HepG2 (cell line): ENCODE measurements around the gene CCDC88C. TPM values are rescaled to one million over a fixed set of nuclear protein-coding genes. Genes with fewer than 3 reads are reported as not detected.

Experiments
- CHCHD3 ChIP-seq: sonication (generic); formaldehyde crosslinking; IDR thresholded peaks from 2 replicates; pipeline ENCODE4 v1.8.0; 2022; ENCODE audit warnings: mild to moderate bottlenecking, missing genetic modification reagents, moderate library complexity
- CHD2 ChIP-seq: IDR thresholded peaks from 2 replicates; pipeline ENCODE4 v1.6.1; 2011; ENCODE audit warnings: low read depth, low read length, improper control_type of control experiment
- IKZF4 ChIP-seq: sonication (generic); formaldehyde crosslinking; IDR thresholded peaks from 2 replicates; pipeline ENCODE4 v1.5.1; 2020; ENCODE audit warnings: borderline replicate concordance, mild to moderate bottlenecking, low read depth, missing genetic modification reagents; ENCODE audit errors: not compliant biosample characterization
- MED8 ChIP-seq: sonication (generic); formaldehyde crosslinking; IDR thresholded peaks from 2 replicates; pipeline ENCODE4 v1.8.1; 2023; ENCODE audit warnings: mild to moderate bottlenecking, missing genetic modification reagents; ENCODE audit not compliant: insufficient replicate concordance
- SALL1 ChIP-seq: sonication (generic); formaldehyde crosslinking; IDR thresholded peaks from 2 replicates; pipeline ENCODE4 v1.8.0; 2022; ENCODE audit warnings: mild to moderate bottlenecking, missing genetic modification reagents
- SMYD3 ChIP-seq: sonication (generic); formaldehyde crosslinking; IDR thresholded peaks from 2 replicates; pipeline ENCODE4 v1.8.1; 2023; ENCODE audit warnings: mild to moderate bottlenecking, missing genetic modification reagents
- SRSF9 ChIP-seq: fragments of 200-400 bp; formaldehyde crosslinking; IDR thresholded peaks from 2 replicates; pipeline ENCODE4 v1.6.1; 2018; ENCODE audit warnings: borderline replicate concordance, mild to moderate bottlenecking, low read depth, low read length; ENCODE audit not compliant: insufficient read depth, poor library complexity, severe bottlenecking
- TFDP1 ChIP-seq: IDR thresholded peaks from 2 replicates; pipeline ENCODE4 v1.6.1; 2016; ENCODE audit warnings: missing compliant biosample characterization, missing genetic modification reagents, borderline replicate concordance
- TOPORS ChIP-seq: sonication (generic); formaldehyde crosslinking; IDR thresholded peaks from 2 replicates; pipeline ENCODE4 v1.8.0; 2023; ENCODE audit warnings: mild to moderate bottlenecking, missing genetic modification reagents
- ZBTB26 ChIP-seq: IDR thresholded peaks from 2 replicates; pipeline ENCODE4 v1.6.1; 2016; ENCODE audit warnings: missing compliant biosample characterization, missing genetic modification reagents, borderline replicate concordance
- ZMYM3 ChIP-seq: sonication (generic); formaldehyde crosslinking; IDR thresholded peaks from 2 replicates; pipeline ENCODE4 v1.5.1; 2020; ENCODE audit warnings: mild to moderate bottlenecking, missing genetic modification reagents
- ZNF317 ChIP-seq: sonication (generic); formaldehyde crosslinking; IDR thresholded peaks from 2 replicates; pipeline ENCODE4 v1.5.0; 2020; ENCODE audit warnings: mild to moderate bottlenecking, missing genetic modification reagents
- ZNF331 ChIP-seq: sonication (generic); formaldehyde crosslinking; IDR thresholded peaks from 2 replicates; pipeline ENCODE4 v1.4.0; 2020; ENCODE audit warnings: missing genetic modification reagents
- ZNF367 ChIP-seq: sonication (generic); formaldehyde crosslinking; IDR thresholded peaks from 2 replicates; pipeline ENCODE4 v1.4.0; 2020; ENCODE audit warnings: missing genetic modification reagents, borderline replicate concordance
- ZNF761 ChIP-seq: sonication (generic); formaldehyde crosslinking; conservative IDR thresholded peaks from 2 replicates; pipeline ENCODE4 v1.4.0; 2020; ENCODE audit warnings: mild to moderate bottlenecking, missing genetic modification reagents
- ZNF766 ChIP-seq: sonication (generic); formaldehyde crosslinking; IDR thresholded peaks from 2 replicates; pipeline ENCODE4 v1.5.0; 2020; ENCODE audit warnings: missing genetic modification reagents, borderline replicate concordance
- polyA plus RNA-seq, 8 experiments: library from polyadenylated mRNA; depleted of rRNA in 3 of 8; stranded (reverse) in 7 of 8; unstranded in 1 of 8; fragments of >200 nt; fragmentation: Illumina TruSeq in 4 of 8; extraction: Trizol in 4 of 8; gene quantifications; 2 replicates each; pipeline versions ENCODE4 v1.2.1 to v1.2.3, GENCODE V29; 2011 to 2016; ENCODE audit warnings: low read depth in 4 of 8, missing spikeins in 1 of 8, mixed read lengths in 1 of 8; ENCODE audit not compliant: insufficient read depth in 1 of 8
- total RNA-seq, 5 experiments: library from RNA; depleted of rRNA; stranded (reverse); fragments of >200 nt; fragmentation: Illumina TruSeq; extraction: Trizol; gene quantifications; 2 replicates each; pipeline ENCODE4 v1.2.3, GENCODE V29; 2016; ENCODE audit warnings: low read depth in 1 of 5
- TF ChIP-seq, protein P1 (sequence below): sonication (generic); formaldehyde crosslinking; IDR thresholded peaks from 2 replicates; pipeline ENCODE4 v1.4.0; 2020; ENCODE audit warnings: mild to moderate bottlenecking, missing genetic modification reagents
- TF ChIP-seq, protein P2 (sequence below): sonication (generic); formaldehyde crosslinking; IDR thresholded peaks from 2 replicates; pipeline ENCODE4 v1.4.0; 2020; ENCODE audit warnings: mild to moderate bottlenecking, missing genetic modification reagents
- TF ChIP-seq, protein P3 (sequence below): sonication (generic); formaldehyde crosslinking; IDR thresholded peaks from 2 replicates; pipeline ENCODE4 v1.5.0; 2020; ENCODE audit warnings: missing genetic modification reagents
- TF ChIP-seq, protein P4 (sequence below): sonication (generic); formaldehyde crosslinking; IDR thresholded peaks from 2 replicates; pipeline ENCODE4 v1.4.0; 2020; ENCODE audit warnings: missing genetic modification reagents, borderline replicate concordance

CCDC88C gene
- total and polyA plus RNA-seq, 2 of the 13 experiments (the other 11 are each of a cell fraction or from before 2014, with no cell fraction given), result 3.6 to 11.7 TPM

DNA sequence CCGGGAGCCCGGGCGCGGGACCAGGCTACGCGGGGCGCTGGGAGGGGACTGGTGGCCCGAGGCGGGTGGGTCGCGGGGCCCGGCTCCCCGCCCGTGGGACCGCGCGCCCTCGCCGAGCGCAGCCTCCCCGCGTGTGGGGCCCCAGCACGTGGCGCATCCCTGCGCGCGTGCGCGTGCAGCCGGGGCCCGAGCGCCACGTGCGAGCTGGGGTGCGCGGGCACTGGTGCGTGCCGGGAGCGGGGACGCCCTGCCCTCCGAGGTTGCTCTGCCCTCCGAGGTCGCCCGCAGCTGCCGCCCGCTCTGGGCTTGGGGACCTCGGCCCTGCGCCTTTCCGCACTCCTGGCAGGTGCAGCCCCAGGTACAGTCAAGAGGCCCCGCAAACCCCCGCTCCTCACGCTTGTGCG is 365 bp upstream of the CCDC88C start (continued):
- TF ChIP-seq ZBTB26 (no peak), ZNF367 (CRISPR knock-in tag) (peak; percentile 43; the same call in 1 of the 2 replicates), CHCHD3 (peak; percentile 98), ZNF317 (no peak), TOPORS (CRISPR knock-in tag) (peak; percentile 84; the same call in 1 of the 2 replicates), ZNF766 (CRISPR knock-in tag) (peak; percentile 79; the same call in 1 of the 2 replicates), SALL1 (CRISPR knock-in tag) (peak; percentile 71; the same call in 1 of the 2 replicates), SRSF9 (no peak), ZNF331 (CRISPR knock-in tag) (peak; percentile 59; the same call in 1 of the 2 replicates), SMYD3 (CRISPR knock-in tag) (peak; percentile 84), TFDP1 (CRISPR knock-in tag) (peak; percentile 95), ZMYM3 (CRISPR knock-in tag) (no peak), IKZF4 (CRISPR knock-in tag) (peak; percentile 99), ZNF761 (CRISPR knock-in tag) (peak; percentile 82), MED8 (CRISPR knock-in tag) (peak; percentile 63), CHD2 (no peak)
- TF ChIP-seq, protein P1, sequence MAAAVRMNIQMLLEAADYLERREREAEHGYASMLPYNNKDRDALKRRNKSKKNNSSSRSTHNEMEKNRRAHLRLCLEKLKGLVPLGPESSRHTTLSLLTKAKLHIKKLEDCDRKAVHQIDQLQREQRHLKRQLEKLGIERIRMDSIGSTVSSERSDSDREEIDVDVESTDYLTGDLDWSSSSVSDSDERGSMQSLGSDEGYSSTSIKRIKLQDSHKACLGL (CRISPR knock-in tag), result peak; percentile 96; the same call in 1 of the 2 replicates
- TF ChIP-seq, protein P2, sequence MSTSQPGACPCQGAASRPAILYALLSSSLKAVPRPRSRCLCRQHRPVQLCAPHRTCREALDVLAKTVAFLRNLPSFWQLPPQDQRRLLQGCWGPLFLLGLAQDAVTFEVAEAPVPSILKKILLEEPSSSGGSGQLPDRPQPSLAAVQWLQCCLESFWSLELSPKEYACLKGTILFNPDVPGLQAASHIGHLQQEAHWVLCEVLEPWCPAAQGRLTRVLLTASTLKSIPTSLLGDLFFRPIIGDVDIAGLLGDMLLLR (CRISPR knock-in tag), result peak; percentile 99
- TF ChIP-seq, protein P3, sequence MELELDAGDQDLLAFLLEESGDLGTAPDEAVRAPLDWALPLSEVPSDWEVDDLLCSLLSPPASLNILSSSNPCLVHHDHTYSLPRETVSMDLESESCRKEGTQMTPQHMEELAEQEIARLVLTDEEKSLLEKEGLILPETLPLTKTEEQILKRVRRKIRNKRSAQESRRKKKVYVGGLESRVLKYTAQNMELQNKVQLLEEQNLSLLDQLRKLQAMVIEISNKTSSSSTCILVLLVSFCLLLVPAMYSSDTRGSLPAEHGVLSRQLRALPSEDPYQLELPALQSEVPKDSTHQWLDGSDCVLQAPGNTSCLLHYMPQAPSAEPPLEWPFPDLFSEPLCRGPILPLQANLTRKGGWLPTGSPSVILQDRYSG (CRISPR knock-in tag), result peak; percentile 87
- TF ChIP-seq, protein P4, sequence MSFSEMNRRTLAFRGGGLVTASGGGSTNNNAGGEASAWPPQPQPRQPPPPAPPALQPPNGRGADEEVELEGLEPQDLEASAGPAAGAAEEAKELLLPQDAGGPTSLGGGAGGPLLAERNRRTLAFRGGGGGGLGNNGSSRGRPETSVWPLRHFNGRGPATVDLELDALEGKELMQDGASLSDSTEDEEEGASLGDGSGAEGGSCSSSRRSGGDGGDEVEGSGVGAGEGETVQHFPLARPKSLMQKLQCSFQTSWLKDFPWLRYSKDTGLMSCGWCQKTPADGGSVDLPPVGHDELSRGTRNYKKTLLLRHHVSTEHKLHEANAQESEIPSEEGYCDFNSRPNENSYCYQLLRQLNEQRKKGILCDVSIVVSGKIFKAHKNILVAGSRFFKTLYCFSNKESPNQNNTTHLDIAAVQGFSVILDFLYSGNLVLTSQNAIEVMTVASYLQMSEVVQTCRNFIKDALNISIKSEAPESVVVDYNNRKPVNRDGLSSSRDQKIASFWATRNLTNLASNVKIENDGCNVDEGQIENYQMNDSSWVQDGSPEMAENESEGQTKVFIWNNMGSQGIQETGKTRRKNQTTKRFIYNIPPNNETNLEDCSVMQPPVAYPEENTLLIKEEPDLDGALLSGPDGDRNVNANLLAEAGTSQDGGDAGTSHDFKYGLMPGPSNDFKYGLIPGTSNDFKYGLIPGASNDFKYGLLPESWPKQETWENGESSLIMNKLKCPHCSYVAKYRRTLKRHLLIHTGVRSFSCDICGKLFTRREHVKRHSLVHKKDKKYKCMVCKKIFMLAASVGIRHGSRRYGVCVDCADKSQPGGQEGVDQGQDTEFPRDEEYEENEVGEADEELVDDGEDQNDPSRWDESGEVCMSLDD, result peak; percentile 71; the same call in 1 of the 2 replicates
